ENCODE results near the gene MASP2. TPM values are rescaled to one million over a fixed set of nuclear protein-coding genes. Genes with fewer than 3 reads are reported as not detected.

Gene MASP2
- total RNA-seq, 1 donor from 2014 or later: not detected

DNA sequence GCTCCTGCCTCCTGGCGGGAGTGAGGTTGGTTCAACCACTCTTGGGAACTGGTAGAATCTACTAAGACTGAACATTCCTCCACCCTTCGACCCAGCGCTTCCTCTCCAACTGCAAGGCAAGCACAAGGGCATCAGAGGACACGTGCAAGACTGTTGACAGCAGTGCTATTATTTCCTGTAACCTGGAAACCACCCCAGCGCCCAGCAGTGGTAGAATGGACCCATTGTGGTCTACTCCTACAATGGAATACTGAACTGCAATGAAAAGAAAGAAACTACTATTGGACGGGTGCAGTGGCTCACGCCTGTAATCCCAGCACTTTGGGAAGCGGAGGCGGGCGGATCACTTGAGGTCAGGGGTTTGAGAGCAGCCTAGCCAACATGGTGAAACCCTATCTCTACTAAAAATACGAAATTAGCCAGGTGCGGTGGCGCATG, 67.5 kb downstream of the MASP2 start:
- H3K27ac ChIP-seq (replicated peaks): peak overlapping the region; percentile 69
- intact Hi-C loops (cut with micrococcal nuclease): no loop called here
- peak; percentile 40 for DNase-seq
- no peak overlapping the region for H3K4me3 ChIP-seq
- no peaks in the 10 kb centered on the region for H3K9me3 ChIP-seq (replicated peaks)
- peaks cover 20% of the 10 kb centered on the region for H3K4me1 ChIP-seq
- TF ChIP-seq, protein P1, sequence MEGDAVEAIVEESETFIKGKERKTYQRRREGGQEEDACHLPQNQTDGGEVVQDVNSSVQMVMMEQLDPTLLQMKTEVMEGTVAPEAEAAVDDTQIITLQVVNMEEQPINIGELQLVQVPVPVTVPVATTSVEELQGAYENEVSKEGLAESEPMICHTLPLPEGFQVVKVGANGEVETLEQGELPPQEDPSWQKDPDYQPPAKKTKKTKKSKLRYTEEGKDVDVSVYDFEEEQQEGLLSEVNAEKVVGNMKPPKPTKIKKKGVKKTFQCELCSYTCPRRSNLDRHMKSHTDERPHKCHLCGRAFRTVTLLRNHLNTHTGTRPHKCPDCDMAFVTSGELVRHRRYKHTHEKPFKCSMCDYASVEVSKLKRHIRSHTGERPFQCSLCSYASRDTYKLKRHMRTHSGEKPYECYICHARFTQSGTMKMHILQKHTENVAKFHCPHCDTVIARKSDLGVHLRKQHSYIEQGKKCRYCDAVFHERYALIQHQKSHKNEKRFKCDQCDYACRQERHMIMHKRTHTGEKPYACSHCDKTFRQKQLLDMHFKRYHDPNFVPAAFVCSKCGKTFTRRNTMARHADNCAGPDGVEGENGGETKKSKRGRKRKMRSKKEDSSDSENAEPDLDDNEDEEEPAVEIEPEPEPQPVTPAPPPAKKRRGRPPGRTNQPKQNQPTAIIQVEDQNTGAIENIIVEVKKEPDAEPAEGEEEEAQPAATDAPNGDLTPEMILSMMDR (IDR thresholded peaks at IDR 0.05; ENCODE audit: borderline replicate concordance): no peak
- peaks cover 26% of the 10 kb centered on the region for H3K27me3 ChIP-seq (ENCODE audit: low read depth)
- no peaks in the 10 kb centered on the region for H3K36me3 ChIP-seq

DNA sequence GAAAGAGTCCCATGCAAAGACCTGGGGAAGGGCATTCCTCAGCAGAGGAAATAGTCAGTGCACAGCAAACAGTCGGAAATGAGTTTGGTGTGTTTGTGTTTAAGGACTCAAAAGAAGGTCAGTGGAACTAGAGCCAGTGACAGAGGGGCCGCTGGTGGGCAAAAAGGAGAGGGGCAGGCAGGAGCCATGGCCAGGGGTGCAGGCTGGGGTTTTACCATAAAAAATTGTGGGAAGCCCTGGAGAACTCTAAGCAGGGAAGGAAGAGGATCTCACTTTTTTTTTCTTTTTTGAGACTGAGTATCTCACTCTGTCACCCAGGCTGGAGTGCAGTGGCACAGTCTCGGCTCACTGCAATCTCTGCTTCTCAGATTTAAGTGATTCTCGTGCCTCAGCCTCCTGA, 68.3 kb downstream of the MASP2 start:
- Histone ChIP-seq H3K27ac (replicated peaks) (peak overlapping the region; percentile 7), H3K4me1 (peaks cover 20% of the 10 kb centered on the region)

More for the DNA sequence above, 68.3 kb downstream of the MASP2 start:
- TF ChIP-seq, protein P1 (IDR thresholded peaks at IDR 0.05; ENCODE audit: borderline replicate concordance): no peak
- intact Hi-C loops (cut with micrococcal nuclease): no loop called here
- no peaks in the 10 kb centered on the region for H3K9me3 ChIP-seq (replicated peaks)
- H3K27me3 ChIP-seq (ENCODE audit: low read depth): peaks cover 18% of the 10 kb centered on the region
- no peak for DNase-seq
- H3K4me3 ChIP-seq: no peak overlapping the region
- no peaks in the 10 kb centered on the region for H3K36me3 ChIP-seq

Other genes starting within 250 kb of the MASP2 start
- 95.5 TPM for gene TARDBP, start 34.6 kb downstream of the MASP2 start, total RNA-seq
- gene SRM, start 12.8 kb upstream of the MASP2 start, total RNA-seq: 53.9 TPM
- gene EXOSC10, start 52.6 kb upstream of the MASP2 start, total RNA-seq: 17.1 TPM
- gene ANGPTL7, start 142.1 kb upstream of the MASP2 start, total RNA-seq: 1.1 TPM
- gene MTOR, start 215.3 kb upstream of the MASP2 start, total RNA-seq: 34.9 TPM
- gene UBIAD1, start 226.0 kb upstream of the MASP2 start, total RNA-seq: 9.6 TPM